ENCODE data around the gene DNAJB2.
A peak's percentile ranks its signal among the peaks of the same experiment; 100 is the strongest.

The DNAJB2 gene

DNA sequence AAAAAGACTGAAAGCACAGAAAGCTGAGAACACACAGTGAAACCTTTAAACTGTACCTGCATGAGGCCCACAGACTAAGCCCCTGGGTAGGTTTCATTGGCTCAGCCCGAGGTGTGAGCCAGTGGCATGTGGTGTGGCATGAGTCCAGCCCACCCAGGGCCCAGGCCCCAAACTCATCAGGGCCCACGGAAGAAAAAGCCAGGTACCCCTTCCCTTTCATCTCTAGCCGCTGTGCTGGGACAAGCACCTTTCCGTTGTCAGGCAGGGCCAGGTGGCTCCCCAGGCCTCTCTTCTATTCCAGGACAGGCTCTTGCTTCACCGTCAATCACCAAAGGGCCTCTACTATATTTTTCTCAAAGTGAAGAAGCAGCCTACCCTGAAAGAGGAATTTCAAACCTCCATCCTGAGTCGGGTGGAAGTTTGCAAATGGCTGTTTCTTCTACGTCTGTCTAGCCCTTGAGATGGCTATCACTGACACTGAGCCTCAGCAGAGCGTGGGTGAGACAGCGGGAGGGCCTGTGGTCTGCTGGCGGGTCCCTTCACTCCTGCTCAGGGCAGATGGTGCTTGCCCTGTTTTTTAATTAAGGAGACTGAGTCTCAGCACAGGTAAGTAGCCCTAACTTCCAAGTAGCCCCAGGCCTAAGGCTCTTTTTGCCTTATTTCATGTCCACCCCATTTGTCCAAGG lies 8.6 kb downstream of the DNAJB2 start:
- ATAC-seq = no peak

GRCh38 chr2:219289195-219289536 lies 10.0 kb downstream of the DNAJB2 start:
- ATAC-seq = no peak
- H3K27ac Mint-ChIP-seq = no peak overlapping the region
- DNase-seq = no peak
- H3K9me3 Mint-ChIP-seq = no peaks in the 10 kb centered on the region
- H3K27me3 Mint-ChIP-seq = no peaks in the 10 kb centered on the region
- H3K4me3 Mint-ChIP-seq = no peak overlapping the region
- peaks cover 33% of the 10 kb centered on the region for H3K4me1 Mint-ChIP-seq

More for the DNA sequence above, 8.6 kb downstream of the DNAJB2 start:
- no peak for DNase-seq
- H3K27me3 Mint-ChIP-seq = no peaks in the 10 kb centered on the region
- peaks cover 33% of the 10 kb centered on the region for H3K4me1 Mint-ChIP-seq
- no peaks in the 10 kb centered on the region for H3K9me3 Mint-ChIP-seq
- H3K4me3 Mint-ChIP-seq = no peak overlapping the region
- no peak overlapping the region for H3K27ac Mint-ChIP-seq

DNA sequence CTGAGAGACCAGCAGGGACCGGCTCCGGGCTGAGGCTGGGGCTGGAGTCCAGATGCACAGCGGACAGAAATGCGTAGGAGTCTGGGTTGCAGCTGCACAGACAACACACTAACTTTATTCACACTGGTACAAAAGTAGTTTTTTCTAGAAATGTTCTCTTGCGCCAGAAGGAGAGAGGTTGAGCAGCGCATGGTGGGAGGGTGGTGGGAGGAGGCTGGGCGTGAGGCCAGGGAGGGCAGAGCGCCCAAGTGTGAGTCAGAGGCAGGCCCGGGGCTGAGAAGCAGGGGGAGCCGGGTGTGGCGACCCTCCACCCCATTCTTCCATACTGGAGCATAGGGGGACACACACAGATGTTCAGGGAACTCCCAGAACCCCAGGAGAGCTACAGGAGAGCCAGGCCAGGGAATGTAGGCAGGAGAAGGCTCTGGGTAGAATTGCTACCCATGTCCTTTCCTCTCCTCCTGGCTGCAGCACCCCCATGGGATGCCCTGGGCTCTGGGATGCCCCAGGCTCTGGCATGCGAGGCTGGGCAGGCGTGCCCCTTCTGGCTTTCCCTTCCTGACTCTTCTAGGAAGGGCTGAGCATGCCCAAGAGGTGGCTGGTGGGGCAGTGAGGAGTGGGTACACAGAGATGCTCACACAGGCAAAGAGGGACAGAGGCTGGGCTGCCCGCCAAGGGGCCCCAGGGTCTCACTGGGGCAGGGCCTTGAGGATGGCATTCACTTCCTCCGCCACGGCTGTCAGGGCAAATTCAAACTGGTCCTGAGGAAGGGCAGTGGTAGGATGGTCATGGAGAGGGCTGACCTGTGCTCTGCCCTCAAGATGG lies 10.6 kb downstream of the DNAJB2 start:
- DNase-seq (no peak), ATAC-seq (no peak)
- H3K27me3 Mint-ChIP-seq = no peaks in the 10 kb centered on the region
- no peak overlapping the region for H3K4me3 Mint-ChIP-seq
- H3K4me1 Mint-ChIP-seq = peaks cover 38% of the 10 kb centered on the region
- no peaks in the 10 kb centered on the region for H3K9me3 Mint-ChIP-seq
- H3K27ac Mint-ChIP-seq = peak overlapping the region in 1 of 2 donors; percentile 89

- ATAC-seq = no peak
- Mint-ChIP-seq H3K27me3 (no peaks in the 10 kb centered on the region), H3K9me3 (no peaks in the 10 kb centered on the region), H3K4me1 (peaks cover 40% of the 10 kb centered on the region), H3K4me3 (no peak overlapping the region), H3K27ac (no peak overlapping the region)
- no peak for DNase-seq
Observed at GRCh38 chr2:219290381-219291171, 11.4 kb downstream of the DNAJB2 start.

DNA sequence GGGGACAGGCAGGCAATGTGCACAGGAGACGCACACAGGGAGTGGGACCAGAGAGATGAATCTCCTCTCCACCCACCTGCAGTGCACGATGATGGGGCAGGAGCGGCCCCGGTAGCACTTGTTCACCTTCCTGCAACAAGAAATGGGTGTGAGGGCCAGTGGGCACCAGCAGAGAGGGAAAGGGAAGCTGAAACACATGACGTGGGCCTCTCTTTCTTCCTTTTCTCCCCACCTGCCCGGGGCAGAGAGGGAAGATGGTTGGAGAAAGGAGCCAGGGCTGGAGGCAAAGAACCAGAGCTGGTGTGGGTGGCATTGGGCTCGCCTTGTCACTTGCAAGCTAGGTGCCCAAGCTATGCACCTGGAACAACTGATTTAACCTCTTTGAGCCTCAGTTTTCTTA lies 12.2 kb downstream of the DNAJB2 start:
- H3K27me3 Mint-ChIP-seq = no peaks in the 10 kb centered on the region
- no peak for ATAC-seq
- no peak for DNase-seq
- no peaks in the 10 kb centered on the region for H3K9me3 Mint-ChIP-seq
- H3K4me1 Mint-ChIP-seq = peaks cover 42% of the 10 kb centered on the region
- no peak overlapping the region for H3K4me3 Mint-ChIP-seq
- peak overlapping the region in 1 of 2 donors; percentile 38 for H3K27ac Mint-ChIP-seq

GRCh38 chr2:219291910-219292490 lies 12.8 kb downstream of the DNAJB2 start:
- peaks cover 42% of the 10 kb centered on the region for H3K4me1 Mint-ChIP-seq
- H3K27ac Mint-ChIP-seq = no peak overlapping the region
- H3K27me3 Mint-ChIP-seq = no peaks in the 10 kb centered on the region
- DNase-seq (no peak), ATAC-seq (no peak)
- H3K9me3 Mint-ChIP-seq = no peaks in the 10 kb centered on the region
- H3K4me3 Mint-ChIP-seq = no peak overlapping the region

- Mint-ChIP-seq H3K27ac (no peak overlapping the region), H3K4me1 (peaks cover 41% of the 10 kb centered on the region), H3K27me3 (no peaks in the 10 kb centered on the region), H3K9me3 (no peaks in the 10 kb centered on the region), H3K4me3 (no peak overlapping the region)
- ATAC-seq = no peak
- DNase-seq = no peak
Observed at GRCh38 chr2:219292616-219293015, 13.4 kb downstream of the DNAJB2 start.

DNA sequence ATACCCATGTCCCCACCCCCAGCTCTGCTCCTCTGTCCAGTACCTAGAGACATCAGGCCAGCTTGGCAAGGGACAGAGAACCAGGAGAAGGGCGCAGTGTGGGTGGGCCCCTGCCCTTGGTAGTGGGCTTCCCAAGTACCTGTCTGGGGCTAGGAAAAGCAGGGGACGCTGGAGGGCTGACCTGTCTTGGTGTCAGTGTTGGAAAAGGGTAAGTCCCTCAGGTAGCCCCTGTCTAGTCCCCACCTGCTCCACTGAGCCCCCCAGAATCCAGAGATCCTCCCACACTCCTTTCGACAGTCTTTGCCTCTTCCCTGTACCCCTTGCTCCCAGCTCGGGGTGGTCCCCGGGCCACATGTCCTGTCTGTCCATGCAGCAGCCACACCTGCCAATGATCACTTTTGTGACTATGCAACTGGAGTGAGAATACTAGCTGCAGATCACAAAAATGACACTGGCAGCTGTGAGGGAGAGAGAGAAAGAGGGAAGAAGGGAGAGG lies 14.6 kb downstream of the DNAJB2 start:
- DNase-seq = peak in 1 of 2 donors; percentile 9
- Mint-ChIP-seq H3K27ac (peak overlapping the region; percentile 37 to 85), H3K9me3 (no peaks in the 10 kb centered on the region), H3K27me3 (no peaks in the 10 kb centered on the region), H3K4me3 (peak overlapping the region; percentile 77), H3K4me1 (peaks cover 48% of the 10 kb centered on the region)
- no peak for ATAC-seq

DNA sequence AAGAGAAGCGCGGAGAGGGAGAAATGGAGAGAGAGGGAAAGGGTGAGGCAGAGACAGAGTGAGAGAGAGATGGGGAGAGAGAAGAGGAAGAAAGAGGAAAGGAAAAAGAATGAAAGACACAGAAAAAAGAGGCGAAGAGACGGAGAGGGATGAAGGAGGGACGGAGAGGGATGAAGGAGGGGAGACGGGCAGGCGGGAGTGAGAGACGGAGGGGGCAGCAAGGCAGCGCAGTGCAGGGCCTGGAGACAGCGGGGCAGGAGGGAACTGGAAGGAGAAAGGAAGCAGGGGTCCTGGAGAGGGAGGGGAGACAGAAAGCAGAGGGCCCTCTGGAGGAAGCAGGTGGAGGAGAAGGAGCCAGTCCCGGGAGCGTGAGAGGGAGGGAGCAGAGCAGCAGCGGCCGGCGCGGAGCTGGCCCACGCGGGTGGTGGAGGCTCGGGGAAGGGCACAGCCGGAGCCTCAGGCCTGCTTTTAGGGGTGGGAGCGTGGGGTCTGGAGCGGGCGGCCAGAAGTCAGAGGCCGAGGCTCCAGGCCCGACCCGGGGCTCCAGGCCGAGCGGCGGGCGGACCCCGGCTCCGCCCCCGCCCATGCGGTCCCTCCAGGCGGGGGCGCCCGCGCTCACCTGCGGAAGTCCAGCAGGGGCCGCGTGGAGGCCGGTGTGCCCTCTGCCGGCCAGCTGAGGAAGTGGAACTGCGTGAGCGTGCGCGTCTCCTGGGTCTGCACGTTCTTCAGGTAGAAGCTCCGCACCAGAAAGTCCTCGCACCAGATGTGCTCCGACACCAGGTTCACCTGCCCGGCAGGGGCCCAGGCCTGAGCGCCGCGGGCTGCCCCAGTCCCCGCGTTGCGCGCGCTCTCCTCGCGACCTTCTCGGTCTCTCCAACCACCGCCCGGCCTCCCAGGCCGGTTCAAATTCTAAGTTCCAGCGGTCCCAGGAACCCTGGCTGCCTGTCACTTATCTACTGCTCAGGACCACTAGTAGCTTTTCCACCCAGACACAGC lies 15.5 kb downstream of the DNAJB2 start:
- H3K27me3 Mint-ChIP-seq = peaks cover 2% of the 10 kb centered on the region
- ATAC-seq (peak; percentile 85), DNase-seq (peak; percentile 91 to 92)
- no peaks in the 10 kb centered on the region for H3K9me3 Mint-ChIP-seq
- peak overlapping the region; percentile 50 to 85 for H3K27ac Mint-ChIP-seq
- peak overlapping the region; percentile 77 for H3K4me3 Mint-ChIP-seq
- peaks cover 52% of the 10 kb centered on the region for H3K4me1 Mint-ChIP-seq

DNA sequence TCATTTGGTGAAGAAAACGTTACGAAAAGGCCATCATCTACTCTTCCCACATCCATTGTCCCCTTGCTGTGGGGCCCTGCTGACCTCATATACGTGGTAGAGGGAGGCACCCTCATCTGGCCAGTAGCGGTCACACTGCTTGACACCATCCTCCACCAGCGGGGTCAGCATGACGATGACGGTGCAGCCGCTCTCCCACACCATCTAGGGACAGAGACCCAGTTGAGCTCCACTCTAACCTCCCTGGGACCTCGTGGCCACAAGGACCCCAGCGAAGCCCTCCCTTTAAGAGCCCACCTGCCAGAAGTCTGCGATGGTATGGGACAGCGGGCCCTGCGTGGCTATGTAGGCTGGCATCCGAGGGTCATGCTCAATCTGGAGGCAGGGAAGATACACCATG lies 17.0 kb downstream of the DNAJB2 start:
- peaks cover 57% of the 10 kb centered on the region for H3K4me1 Mint-ChIP-seq
- no peak overlapping the region for H3K4me3 Mint-ChIP-seq
- H3K9me3 Mint-ChIP-seq = no peaks in the 10 kb centered on the region
- ATAC-seq (no peak), DNase-seq (no peak)
- H3K27me3 Mint-ChIP-seq = peaks cover 14% of the 10 kb centered on the region
- H3K27ac Mint-ChIP-seq = no peak overlapping the region

DNA sequence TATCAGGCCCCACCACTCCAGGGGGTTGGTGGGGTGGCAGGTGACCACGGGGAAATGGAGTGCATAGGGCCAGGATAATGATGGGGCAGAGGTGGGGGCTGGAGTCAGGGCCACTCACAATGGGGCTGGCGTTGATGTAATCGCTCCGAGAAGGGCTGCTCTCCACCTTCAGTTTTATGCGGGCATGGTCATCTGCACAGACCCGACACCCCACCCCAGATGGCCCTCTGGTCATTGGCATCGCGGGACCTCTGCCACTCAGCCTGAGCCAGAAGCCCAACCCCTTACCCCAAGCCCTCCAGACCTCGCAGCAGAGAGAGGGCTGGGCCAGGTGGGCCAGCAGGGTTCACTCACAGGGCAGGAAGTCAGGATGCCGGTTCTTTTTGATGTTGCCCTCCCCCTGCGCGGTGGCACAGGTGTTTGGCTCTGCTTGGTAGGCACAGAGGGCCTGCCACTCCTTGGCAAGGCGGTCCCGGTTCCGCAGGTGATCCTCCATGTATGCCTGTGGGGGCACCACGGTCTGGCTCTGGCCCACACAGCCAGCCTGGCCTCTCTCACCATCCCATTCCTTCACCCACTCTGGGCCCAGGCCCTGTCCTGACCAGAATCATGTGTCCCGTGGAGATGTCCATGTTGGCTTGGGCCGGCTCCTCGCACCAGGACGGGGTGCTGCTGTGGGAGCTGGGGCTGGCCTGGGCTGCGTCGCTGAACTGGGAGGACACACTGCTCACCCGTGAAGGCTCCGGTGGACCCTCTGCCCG lies 17.6 kb downstream of the DNAJB2 start:
- H3K27ac Mint-ChIP-seq = no peak overlapping the region
- no peak for DNase-seq
- H3K27me3 Mint-ChIP-seq = peaks cover 21% of the 10 kb centered on the region
- ATAC-seq = no peak
- no peaks in the 10 kb centered on the region for H3K9me3 Mint-ChIP-seq
- H3K4me1 Mint-ChIP-seq = peaks cover 57% of the 10 kb centered on the region
- no peak overlapping the region for H3K4me3 Mint-ChIP-seq

- H3K4me1 Mint-ChIP-seq = peaks cover 57% of the 10 kb centered on the region
- H3K4me3 Mint-ChIP-seq = no peak overlapping the region
- ATAC-seq = no peak
- no peak overlapping the region for H3K27ac Mint-ChIP-seq
- no peak for DNase-seq
- H3K9me3 Mint-ChIP-seq = no peaks in the 10 kb centered on the region
- peaks cover 30% of the 10 kb centered on the region for H3K27me3 Mint-ChIP-seq
Observed at GRCh38 chr2:219297766-219298456, 18.7 kb downstream of the DNAJB2 start.

- Mint-ChIP-seq H3K27ac (peak overlapping the region in 1 of 2 donors; percentile 51), H3K27me3 (peaks cover 30% of the 10 kb centered on the region), H3K4me3 (peak overlapping the region in 1 of 2 donors; percentile 65), H3K4me1 (peaks cover 53% of the 10 kb centered on the region), H3K9me3 (no peaks in the 10 kb centered on the region)
- ATAC-seq = peak; percentile 64
- DNase-seq = peak; percentile 86 to 89
Observed at GRCh38 chr2:219298759-219299371, 19.7 kb downstream of the DNAJB2 start.

Data from stimulated activated naive CD8-positive, alpha-beta T cell treated with anti-CD3 and anti-CD28 coated beads, Interleukin-15, amount 100 ng/mL, for 72 hours (primary cell).